B cell (primary cell): ENCODE measurements around the gene HES2. TPM values are rescaled to one million over a fixed set of nuclear protein-coding genes. Genes with fewer than 3 reads are reported as not detected.
"Not testable (repeated sequence)": the region's sequence is repeated elsewhere in the genome, so short reads cannot be mapped to it uniquely, and the experiment has no call there.

Experiments
- ATAC-seq: fragments of 200-7000 bp; cut with Tn5 transposase; one replicate; pipeline ENCODE4 v1.10.0; 2021; ENCODE audit warnings: low read depth, mild to moderate bottlenecking, moderate number of reproducible peaks, moderate library complexity
- CTCF ChIA-PET: fragments of 350-600 bp; sonication (Branson Sonifier 250); formaldehyde crosslinking; loops from one replicate; lab custom pipeline; 2021; ENCODE audit warnings: antibody characterized with exemption, inconsistent platforms; lab: Charles Lee
- POLR2A ChIA-PET: fragments of 350-600 bp; sonication (Branson Sonifier 250); formaldehyde crosslinking; loops from one replicate; lab custom pipeline; 2021; ENCODE audit warnings: antibody characterized with exemption; lab: Charles Lee
- DNase-seq: peaks from one replicate; pipeline ENCODE4 v3.0.0; 2013
- H2AFZ ChIP-seq: 2 replicates; pipeline ENCODE4 v1.6.1; 2012; ENCODE audit warnings: mild to moderate bottlenecking, low read depth, low read length; ENCODE audit not compliant: insufficient read depth, poor library complexity, severe bottlenecking
- H3K27ac ChIP-seq, 2 donors: 1 replicate in 1 of 2; 2 replicates in 1 of 2; pipeline ENCODE4 v1.5.1; 2012 to 2013; ENCODE audit warnings: low read length in 2 of 2, mild to moderate bottlenecking in 2 of 2, moderate library complexity in 1 of 2
- H3K27me3 ChIP-seq, 4 experiments: fragments of 200-600 bp in 1 of 4; sonication (generic) in 1 of 4; replicated peaks in 1 of 4; 1 replicate in 2 of 4; 2 replicates in 2 of 4; pipeline versions ENCODE4 v1.6.1 to v1.7.0; 2013 to 2016; ENCODE audit warnings: low read length in 3 of 4, mild to moderate bottlenecking in 2 of 4, mixed read lengths in 1 of 4, moderate library complexity in 1 of 4; ENCODE audit not compliant: insufficient read depth in 4 of 4, control insufficient read depth in 3 of 4; ENCODE audit errors: control extremely low read depth in 1 of 4
- H3K36me3 ChIP-seq, 2 experiments: replicated peaks in 1 of 2; 1 replicate in 1 of 2; 2 replicates in 1 of 2; pipeline versions ENCODE4 v1.6.1 to v1.7.1; 2013; ENCODE audit warnings: low read length in 1 of 2; ENCODE audit not compliant: insufficient read depth in 2 of 2, control insufficient read depth in 1 of 2; ENCODE audit errors: control extremely low read depth in 1 of 2, extremely low read depth in 1 of 2
- H3K4me1 ChIP-seq, 2 donors: fragments of 200-600 bp in 1 of 2; sonication (generic) in 1 of 2; 1 replicate in 1 of 2; 2 replicates in 1 of 2; pipeline versions ENCODE4 v1.5.1 to v1.6.1; 2013 to 2017; ENCODE audit warnings: low read length in 2 of 2; ENCODE audit not compliant: control insufficient read depth in 2 of 2, insufficient read depth in 2 of 2
- H3K4me2 ChIP-seq: replicated peaks from 2 replicates; pipeline ENCODE3; 2012; ENCODE audit warnings: mild to moderate bottlenecking, low read depth, low read length; ENCODE audit not compliant: poor library complexity, severe bottlenecking
- H3K4me3 ChIP-seq, 5 experiments: fragments of 200-600 bp in 1 of 5; sonication (generic) in 1 of 5; 1 replicate in 3 of 5; 2 replicates in 2 of 5; pipeline versions ENCODE4 v1.5.1 to v1.7.0; 2011 to 2016; ENCODE audit warnings: low read length in 4 of 5, mild to moderate bottlenecking in 4 of 5, low read depth in 2 of 5, control low read depth in 1 of 5, moderate library complexity in 1 of 5; ENCODE audit not compliant: insufficient read depth in 1 of 5; ENCODE audit errors: control extremely low read depth in 1 of 5, extremely low read depth in 1 of 5
- H3K79me2 ChIP-seq: fragments of 200-600 bp; sonication (generic); one replicate; pipeline ENCODE4 v1.6.0; 2016; ENCODE audit warnings: low read length; ENCODE audit not compliant: control insufficient read depth, insufficient read depth
- H3K9ac ChIP-seq: fragments of 200-600 bp; sonication (generic); 2 replicates; pipeline ENCODE4 v1.6.1; 2017; ENCODE audit warnings: mild to moderate bottlenecking, low read length, moderate library complexity
- H3K9me3 ChIP-seq, 3 donors: one replicate each; pipeline versions ENCODE4 v1.6.1 to v1.7.1; 2013; ENCODE audit warnings: low read length in 2 of 3; ENCODE audit not compliant: control insufficient read depth in 2 of 3, insufficient read depth in 1 of 3; ENCODE audit errors: control extremely low read depth in 1 of 3
- H4K20me1 ChIP-seq: 2 replicates; pipeline ENCODE4 v1.6.0; 2012; ENCODE audit warnings: mild to moderate bottlenecking, low read length; ENCODE audit not compliant: insufficient read depth, control insufficient read depth, poor library complexity, severe bottlenecking
- H3K27ac Mint-ChIP-seq: one replicate; pipeline ENCODE4 v1.8.0; 2021; ENCODE audit warnings: mixed read lengths
- H3K27me3 Mint-ChIP-seq: one replicate; pipeline ENCODE4 v1.8.0; 2021; ENCODE audit warnings: mixed read lengths
- H3K4me1 Mint-ChIP-seq: one replicate; pipeline ENCODE4 v1.8.0; 2021; ENCODE audit warnings: mixed read lengths
- H3K4me3 Mint-ChIP-seq: one replicate; pipeline ENCODE4 v1.8.0; 2021; ENCODE audit warnings: mixed read lengths
- H3K9me3 Mint-ChIP-seq: one replicate; pipeline ENCODE4 v1.8.0; 2022; ENCODE audit warnings: mixed read lengths; ENCODE audit not compliant: insufficient read depth
- CTCF ChIP-seq: fragments of 200-600 bp; IDR thresholded peaks from one replicate; pipeline ENCODE4 v1.8.0; 2022; ENCODE audit warnings: antibody characterized with exemption, mild to moderate bottlenecking
- WGBS: methylation state at CpG from one replicate; pipeline ENCODE4 v1.1.5; 2013; ENCODE audit warnings: missing lambda C conversion rate; ENCODE audit not compliant: insufficient coverage; 5-methylcytosine and 5-hydroxymethylcytosine counted together
- intact Hi-C: fragments of 100-400 bp; cut with micrococcal nuclease; formaldehyde crosslinking; loops from one replicate; pipeline ENCODE4 v1.10.0; 2022
- polyA plus RNA-seq: library from polyadenylated mRNA; depleted of rRNA; stranded (reverse); fragments of >200 nt; gene quantifications from 2 replicates; pipeline ENCODE4 v1.2.3, GENCODE V29; 2012
- total RNA-seq, 2 donors: library from RNA; stranded (reverse); fragments of 120-200 nt in 1 of 2; gene quantifications; 1 replicate in 1 of 2; 2 replicates in 1 of 2; pipeline versions ENCODE4 v1.2.3 to v1.2.4, GENCODE V29; 2013 to 2022

HES2 gene
- total and polyA plus RNA-seq, 2 donors (not counting 1 experiment from before 2014, with no cell fraction given) = not detected

GRCh38 chr1:6453895-6454855 is 34.5 kb upstream of the HES2 start:
- H3K79me2 ChIP-seq, intact Hi-C loops, H2AFZ ChIP-seq, H3K4me1 Mint-ChIP-seq, H3K4me3 ChIP-seq, H3K27ac ChIP-seq, H3K9me3 ChIP-seq, H3K4me2 ChIP-seq, H3K36me3 ChIP-seq, H3K4me3 Mint-ChIP-seq, ATAC-seq, H3K4me1 ChIP-seq, POLR2A ChIA-PET, H3K9me3 Mint-ChIP-seq, H3K9ac ChIP-seq, H4K20me1 ChIP-seq, DNase-seq, H3K27ac Mint-ChIP-seq: not testable (repeated sequence)
- 17% methylated on average over 79 of the region's 85 CpGs for WGBS
- CTCF ChIA-PET = interaction anchor here (1.0 kb wide), 2 partner anchors 17 to 31 kb away, joined by 3 read pairs; no protein-coding TSS in a partner anchor
- H3K27me3 ChIP-seq = peaks cover 0 to 30% (median 8%) of the 10 kb centered on the region in 4 experiments
- H3K27me3 Mint-ChIP-seq = peaks cover 38% of the 10 kb centered on the region

- TF ChIP-seq CTCF = no peak
Observed at GRCh38 chr1:6450943-6451373, 31.2 kb upstream of the HES2 start.

GRCh38 chr1:6450486-6450885 is 30.8 kb upstream of the HES2 start:
- H3K4me2 ChIP-seq, H3K4me3 ChIP-seq, H3K4me3 Mint-ChIP-seq, H2AFZ ChIP-seq, H3K9ac ChIP-seq, intact Hi-C loops, H3K36me3 ChIP-seq, H3K27ac Mint-ChIP-seq, H3K9me3 Mint-ChIP-seq, ATAC-seq, H3K79me2 ChIP-seq, H4K20me1 ChIP-seq, DNase-seq, POLR2A ChIA-PET, H3K27ac ChIP-seq, H3K9me3 ChIP-seq: not testable (repeated sequence)
- WGBS = 24% methylated on average over 10 of the region's 10 CpGs
- CTCF ChIA-PET = interaction anchor here (0.7 kb wide), 1 partner anchor 23 kb away, joined by 7 read pairs; no protein-coding TSS in a partner anchor
- peaks cover 16% of the 10 kb centered on the region for H3K4me1 Mint-ChIP-seq
- H3K4me1 ChIP-seq = peaks cover 15 to 21% of the 10 kb centered on the region in 2 donors
- H3K27me3 ChIP-seq = peaks cover 0 to 42% (median 12%) of the 10 kb centered on the region in 4 experiments
- H3K27me3 Mint-ChIP-seq = peaks cover 37% of the 10 kb centered on the region

More at GRCh38 chr1:6450943-6451373, 31.2 kb upstream of the HES2 start:
- no peak overlapping the region for H3K9ac ChIP-seq
- no peak overlapping the region for H2AFZ ChIP-seq
- no peak overlapping the region for H3K27ac Mint-ChIP-seq
- no peaks in the 10 kb centered on the region for H3K36me3 ChIP-seq
- no peak for DNase-seq
- ChIA-PET POLR2A (no interaction called here), CTCF (interaction anchor here (0.7 kb wide), 1 partner anchor 23 kb away, joined by 7 read pairs; no protein-coding TSS in a partner anchor)
- H3K4me3 ChIP-seq = no peak overlapping the region
- H3K4me2 ChIP-seq = no peak overlapping the region
- H3K9me3 Mint-ChIP-seq = no peaks in the 10 kb centered on the region
- no peaks in the 10 kb centered on the region for H3K79me2 ChIP-seq
- H3K4me1 ChIP-seq = peaks cover 15 to 21% of the 10 kb centered on the region in 2 donors
- intact Hi-C loops = no loop called here
- no peak for ATAC-seq
- peaks cover 0 to 42% (median 13%) of the 10 kb centered on the region in 4 experiments for H3K27me3 ChIP-seq
- no peaks in the 10 kb centered on the region for H4K20me1 ChIP-seq
- H3K27ac ChIP-seq = no peak overlapping the region
- H3K4me1 Mint-ChIP-seq = peaks cover 16% of the 10 kb centered on the region
- peaks cover 37% of the 10 kb centered on the region for H3K27me3 Mint-ChIP-seq
- peaks cover 0 to 7% (median 0%) of the 10 kb centered on the region in 3 donors for H3K9me3 ChIP-seq
- no peak overlapping the region for H3K4me3 Mint-ChIP-seq
- 84% methylated on average over 6 of the region's 6 CpGs for WGBS
